Liver (tissue), 9 donors: ENCODE measurements around the gene MYOZ2. TPM values are rescaled to one million over a fixed set of nuclear protein-coding genes. Genes with fewer than 3 reads are reported as not detected.

Experiments
- DNase-seq: peaks from one replicate; pipeline ENCODE4 v3.0.0-alpha.2; 2017; ENCODE audit warnings: low spot score
- H3K27ac ChIP-seq, 2 donors: one replicate each; pipeline ENCODE4 v1.7.0; 2013; ENCODE audit warnings: inconsistent platforms in 2 of 2, low read length in 2 of 2, control low read depth in 1 of 2, low read depth in 1 of 2, mild to moderate bottlenecking in 1 of 2
- H3K27me3 ChIP-seq, 4 donors: one replicate each; pipeline versions ENCODE4 v1.6.1 to v1.7.0; 2013; ENCODE audit warnings: low read length in 3 of 4, inconsistent platforms in 1 of 4, mild to moderate bottlenecking in 1 of 4, moderate library complexity in 1 of 4; ENCODE audit not compliant: control insufficient read depth in 4 of 4, insufficient read depth in 4 of 4
- H3K36me3 ChIP-seq, 4 donors: one replicate each; pipeline versions ENCODE4 v1.6.1 to v1.7.0; 2013; ENCODE audit warnings: low read length in 3 of 4, mild to moderate bottlenecking in 3 of 4, low read depth in 1 of 4, moderate library complexity in 1 of 4; ENCODE audit not compliant: control insufficient read depth in 4 of 4, insufficient read depth in 3 of 4
- H3K4me1 ChIP-seq, 4 donors: one replicate each; pipeline versions ENCODE4 v1.6.1 to v1.7.0; 2013; ENCODE audit warnings: low read length in 3 of 4, mild to moderate bottlenecking in 3 of 4, moderate library complexity in 1 of 4; ENCODE audit not compliant: control insufficient read depth in 4 of 4, insufficient read depth in 4 of 4
- H3K4me3 ChIP-seq, 3 donors: one replicate each; pipeline versions ENCODE4 v1.6.1 to v1.7.0; 2013; ENCODE audit warnings: low read length in 3 of 3, control low read depth in 1 of 3, low read depth in 1 of 3, mild to moderate bottlenecking in 1 of 3
- H3K9ac ChIP-seq, 2 donors: one replicate each; pipeline ENCODE4 v1.7.0; 2013; ENCODE audit warnings: low read length in 2 of 2, mild to moderate bottlenecking in 2 of 2, moderate library complexity in 2 of 2, control low read depth in 1 of 2, low read depth in 1 of 2
- H3K9me3 ChIP-seq, 4 donors: one replicate each; pipeline versions ENCODE4 v1.6.1 to v1.7.0; 2013; ENCODE audit warnings: low read length in 3 of 4; ENCODE audit not compliant: control insufficient read depth in 4 of 4
- EGR1 ChIP-seq, 2 donors: IDR thresholded peaks; 2 replicates each; pipeline ENCODE4 v1.6.1; 2016 to 2018; ENCODE audit warnings: antibody characterized with exemption in 2 of 2, low read depth in 2 of 2
- FOXA1 ChIP-seq: IDR thresholded peaks from 2 replicates; pipeline ENCODE4 v1.6.1; 2016; ENCODE audit warnings: antibody characterized with exemption
- FOXA2 ChIP-seq: IDR thresholded peaks from 2 replicates; pipeline ENCODE4 v1.6.1; 2016; ENCODE audit warnings: antibody characterized with exemption
- GABPA ChIP-seq, 2 donors: IDR thresholded peaks in 1 of 2; conservative IDR thresholded peaks in 1 of 2; 2 replicates each; pipeline ENCODE4 v1.6.1; 2016; ENCODE audit warnings: antibody characterized with exemption in 2 of 2, mild to moderate bottlenecking in 1 of 2, moderate library complexity in 1 of 2
- HNF4A ChIP-seq, 2 donors: conservative IDR thresholded peaks; 2 replicates each; pipeline ENCODE4 v1.6.1; 2016; ENCODE audit warnings: antibody characterized with exemption in 2 of 2, mild to moderate bottlenecking in 2 of 2
- HNF4G ChIP-seq: IDR thresholded peaks from 2 replicates; pipeline ENCODE4 v1.6.1; 2016; ENCODE audit warnings: antibody characterized with exemption
- JUND ChIP-seq, 2 donors: IDR thresholded peaks; 2 replicates each; pipeline ENCODE4 v1.6.1; 2016; ENCODE audit warnings: antibody characterized with exemption in 2 of 2
- NR2F2 ChIP-seq: IDR thresholded peaks from 2 replicates; pipeline ENCODE4 v1.6.1; 2016; ENCODE audit warnings: antibody characterized with exemption
- RAD21 ChIP-seq, 2 donors: IDR thresholded peaks; 2 replicates each; pipeline ENCODE4 v1.6.1; 2016; ENCODE audit warnings: antibody characterized with exemption in 2 of 2, mild to moderate bottlenecking in 2 of 2
- RXRA ChIP-seq, 2 donors: IDR thresholded peaks; 2 replicates each; pipeline ENCODE4 v1.6.1; 2017 to 2018; ENCODE audit warnings: antibody characterized with exemption in 2 of 2, mild to moderate bottlenecking in 1 of 2
- SP1 ChIP-seq: IDR thresholded peaks from 2 replicates; pipeline ENCODE4 v1.6.1; 2018; ENCODE audit warnings: antibody characterized with exemption, mild to moderate bottlenecking
- TAF1 ChIP-seq: conservative IDR thresholded peaks from 2 replicates; pipeline ENCODE4 v1.6.1; 2016; ENCODE audit warnings: antibody characterized with exemption, mild to moderate bottlenecking
- YY1 ChIP-seq: IDR thresholded peaks from 2 replicates; pipeline ENCODE4 v1.6.1; 2016; ENCODE audit warnings: antibody characterized with exemption, mild to moderate bottlenecking
- WGBS: extraction: QIAGEN DNeasy Blood & Tissue Kit; methylation state at CpG from one replicate; pipeline ENCODE4 v1.1.7; 2013; 5-methylcytosine and 5-hydroxymethylcytosine counted together
- polyA plus RNA-seq, 2 donors: library from polyadenylated mRNA; stranded (reverse) in 1 of 2; unstranded in 1 of 2; fragments of 200-250 nt in 1 of 2; fragments of >200 nt in 1 of 2; fragmentation: Nextera tagmentation in 1 of 2; extraction: Ambion mirVana in 1 of 2; gene quantifications; one replicate each; pipeline versions ENCODE4 v1.2.1 to v1.2.3, GENCODE V29; 2013 to 2015
- total RNA-seq, 2 donors: library from RNA; depleted of rRNA; stranded (reverse); fragments of >200 nt; gene quantifications; one replicate each; pipeline ENCODE4 v1.2.3, GENCODE V29; 2014
- TF ChIP-seq, protein P1 (sequence below): IDR thresholded peaks from 2 replicates; pipeline ENCODE4 v1.6.1; 2016; ENCODE audit warnings: antibody characterized with exemption
- TF ChIP-seq, protein P2 (sequence below): fragments of 150-350 bp; IDR thresholded peaks from 2 replicates; pipeline ENCODE4 v1.5.1; 2017; ENCODE audit warnings: improper control_type of control experiment, low read depth, low read length; ENCODE audit not compliant: missing input control
- TF ChIP-seq, protein P3 (sequence below): IDR thresholded peaks from 2 replicates; pipeline ENCODE4 v1.6.1; 2016; ENCODE audit warnings: antibody characterized with exemption
- TF ChIP-seq, protein P4 (sequence below): IDR thresholded peaks from 2 replicates; pipeline ENCODE4 v1.6.1; 2016; ENCODE audit warnings: antibody characterized with exemption
- TF ChIP-seq, protein P5 (sequence below): IDR thresholded peaks from 2 replicates; pipeline ENCODE4 v1.6.1; 2016; ENCODE audit warnings: antibody characterized with exemption, mild to moderate bottlenecking
- donor health status: healthy.
- donor health status: healthy.
- donor health status: healthy.
- donor health status: healthy.
- donor health status: healthy.

The MYOZ2 gene
- total and polyA plus RNA-seq, 4 donors: 0.03 to 0.08 TPM; not detected in 2

DNA sequence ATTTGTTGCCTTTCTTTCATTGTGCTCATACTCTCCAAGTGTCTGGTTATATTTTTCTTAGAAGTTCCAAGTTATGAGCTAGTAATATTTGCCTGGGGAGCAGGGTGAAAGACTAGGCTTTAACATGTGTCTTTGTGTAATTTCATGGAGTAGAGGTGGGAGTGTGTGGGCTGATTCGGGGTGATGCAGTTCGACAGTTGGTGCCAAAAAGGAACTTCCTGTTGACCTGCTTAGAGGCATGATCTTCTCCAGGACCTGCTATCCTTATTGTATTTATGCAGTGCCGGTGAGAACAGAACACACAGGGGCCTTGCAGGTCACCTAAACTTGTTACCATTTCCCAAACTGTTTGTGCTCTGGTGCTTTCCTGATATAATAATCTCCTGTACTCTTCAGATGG is 98.1 kb downstream of the MYOZ2 start:
- no peak overlapping the region for H3K27ac ChIP-seq
- WGBS: 60% methylated on average over 3 of the region's 3 CpGs
- H3K4me3 ChIP-seq: no peak overlapping the region
- peaks cover 0 to 3% (median 1%) of the 10 kb centered on the region in 4 donors for H3K4me1 ChIP-seq
- H3K36me3 ChIP-seq: peaks cover 0 to 14% (median 5%) of the 10 kb centered on the region in 4 donors
- no peak for TF ChIP-seq FOXA2
- TF ChIP-seq, protein P1, sequence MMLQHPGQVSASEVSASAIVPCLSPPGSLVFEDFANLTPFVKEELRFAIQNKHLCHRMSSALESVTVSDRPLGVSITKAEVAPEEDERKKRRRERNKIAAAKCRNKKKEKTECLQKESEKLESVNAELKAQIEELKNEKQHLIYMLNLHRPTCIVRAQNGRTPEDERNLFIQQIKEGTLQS: no peak
- TF ChIP-seq HNF4A (conservative IDR thresholded peaks at IDR 0.05): no peak
- no peak for TF ChIP-seq GABPA (IDR thresholded peaks at IDR 0.05 in 1 of 2, conservative IDR thresholded peaks at IDR 0.05 in 1 of 2)
- no peak for TF ChIP-seq EGR1 (IDR thresholded peaks at IDR 0.05; ENCODE audit: low read depth in 2 of 2)
- no peak for TF ChIP-seq YY1
- no peak for TF ChIP-seq FOXA1
- no peak for TF ChIP-seq HNF4G
- TF ChIP-seq RAD21 (IDR thresholded peaks at IDR 0.05): no peak
- no peak for TF ChIP-seq NR2F2
- TF ChIP-seq TAF1: no peak
- TF ChIP-seq SP1: no peak
- no peak for TF ChIP-seq JUND (IDR thresholded peaks at IDR 0.05)
- TF ChIP-seq, protein P2, sequence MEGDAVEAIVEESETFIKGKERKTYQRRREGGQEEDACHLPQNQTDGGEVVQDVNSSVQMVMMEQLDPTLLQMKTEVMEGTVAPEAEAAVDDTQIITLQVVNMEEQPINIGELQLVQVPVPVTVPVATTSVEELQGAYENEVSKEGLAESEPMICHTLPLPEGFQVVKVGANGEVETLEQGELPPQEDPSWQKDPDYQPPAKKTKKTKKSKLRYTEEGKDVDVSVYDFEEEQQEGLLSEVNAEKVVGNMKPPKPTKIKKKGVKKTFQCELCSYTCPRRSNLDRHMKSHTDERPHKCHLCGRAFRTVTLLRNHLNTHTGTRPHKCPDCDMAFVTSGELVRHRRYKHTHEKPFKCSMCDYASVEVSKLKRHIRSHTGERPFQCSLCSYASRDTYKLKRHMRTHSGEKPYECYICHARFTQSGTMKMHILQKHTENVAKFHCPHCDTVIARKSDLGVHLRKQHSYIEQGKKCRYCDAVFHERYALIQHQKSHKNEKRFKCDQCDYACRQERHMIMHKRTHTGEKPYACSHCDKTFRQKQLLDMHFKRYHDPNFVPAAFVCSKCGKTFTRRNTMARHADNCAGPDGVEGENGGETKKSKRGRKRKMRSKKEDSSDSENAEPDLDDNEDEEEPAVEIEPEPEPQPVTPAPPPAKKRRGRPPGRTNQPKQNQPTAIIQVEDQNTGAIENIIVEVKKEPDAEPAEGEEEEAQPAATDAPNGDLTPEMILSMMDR: no peak
- TF ChIP-seq, protein P3, sequence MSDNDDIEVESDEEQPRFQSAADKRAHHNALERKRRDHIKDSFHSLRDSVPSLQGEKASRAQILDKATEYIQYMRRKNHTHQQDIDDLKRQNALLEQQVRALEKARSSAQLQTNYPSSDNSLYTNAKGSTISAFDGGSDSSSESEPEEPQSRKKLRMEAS: no peak
- no peak for TF ChIP-seq RXRA (IDR thresholded peaks at IDR 0.05)
- TF ChIP-seq, protein P4, sequence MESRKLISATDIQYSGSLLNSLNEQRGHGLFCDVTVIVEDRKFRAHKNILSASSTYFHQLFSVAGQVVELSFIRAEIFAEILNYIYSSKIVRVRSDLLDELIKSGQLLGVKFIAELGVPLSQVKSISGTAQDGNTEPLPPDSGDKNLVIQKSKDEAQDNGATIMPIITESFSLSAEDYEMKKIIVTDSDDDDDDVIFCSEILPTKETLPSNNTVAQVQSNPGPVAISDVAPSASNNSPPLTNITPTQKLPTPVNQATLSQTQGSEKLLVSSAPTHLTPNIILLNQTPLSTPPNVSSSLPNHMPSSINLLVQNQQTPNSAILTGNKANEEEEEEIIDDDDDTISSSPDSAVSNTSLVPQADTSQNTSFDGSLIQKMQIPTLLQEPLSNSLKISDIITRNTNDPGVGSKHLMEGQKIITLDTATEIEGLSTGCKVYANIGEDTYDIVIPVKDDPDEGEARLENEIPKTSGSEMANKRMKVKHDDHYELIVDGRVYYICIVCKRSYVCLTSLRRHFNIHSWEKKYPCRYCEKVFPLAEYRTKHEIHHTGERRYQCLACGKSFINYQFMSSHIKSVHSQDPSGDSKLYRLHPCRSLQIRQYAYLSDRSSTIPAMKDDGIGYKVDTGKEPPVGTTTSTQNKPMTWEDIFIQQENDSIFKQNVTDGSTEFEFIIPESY: no peak
- TF ChIP-seq, protein P5, sequence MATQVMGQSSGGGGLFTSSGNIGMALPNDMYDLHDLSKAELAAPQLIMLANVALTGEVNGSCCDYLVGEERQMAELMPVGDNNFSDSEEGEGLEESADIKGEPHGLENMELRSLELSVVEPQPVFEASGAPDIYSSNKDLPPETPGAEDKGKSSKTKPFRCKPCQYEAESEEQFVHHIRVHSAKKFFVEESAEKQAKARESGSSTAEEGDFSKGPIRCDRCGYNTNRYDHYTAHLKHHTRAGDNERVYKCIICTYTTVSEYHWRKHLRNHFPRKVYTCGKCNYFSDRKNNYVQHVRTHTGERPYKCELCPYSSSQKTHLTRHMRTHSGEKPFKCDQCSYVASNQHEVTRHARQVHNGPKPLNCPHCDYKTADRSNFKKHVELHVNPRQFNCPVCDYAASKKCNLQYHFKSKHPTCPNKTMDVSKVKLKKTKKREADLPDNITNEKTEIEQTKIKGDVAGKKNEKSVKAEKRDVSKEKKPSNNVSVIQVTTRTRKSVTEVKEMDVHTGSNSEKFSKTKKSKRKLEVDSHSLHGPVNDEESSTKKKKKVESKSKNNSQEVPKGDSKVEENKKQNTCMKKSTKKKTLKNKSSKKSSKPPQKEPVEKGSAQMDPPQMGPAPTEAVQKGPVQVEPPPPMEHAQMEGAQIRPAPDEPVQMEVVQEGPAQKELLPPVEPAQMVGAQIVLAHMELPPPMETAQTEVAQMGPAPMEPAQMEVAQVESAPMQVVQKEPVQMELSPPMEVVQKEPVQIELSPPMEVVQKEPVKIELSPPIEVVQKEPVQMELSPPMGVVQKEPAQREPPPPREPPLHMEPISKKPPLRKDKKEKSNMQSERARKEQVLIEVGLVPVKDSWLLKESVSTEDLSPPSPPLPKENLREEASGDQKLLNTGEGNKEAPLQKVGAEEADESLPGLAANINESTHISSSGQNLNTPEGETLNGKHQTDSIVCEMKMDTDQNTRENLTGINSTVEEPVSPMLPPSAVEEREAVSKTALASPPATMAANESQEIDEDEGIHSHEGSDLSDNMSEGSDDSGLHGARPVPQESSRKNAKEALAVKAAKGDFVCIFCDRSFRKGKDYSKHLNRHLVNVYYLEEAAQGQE: no peak
- no peak overlapping the region for H3K9ac ChIP-seq
- no peaks in the 10 kb centered on the region for H3K27me3 ChIP-seq
- DNase-seq: no peak
- H3K9me3 ChIP-seq: no peaks in the 10 kb centered on the region
